ENCODE results near the gene AAGAB. TPM values are rescaled to one million over a fixed set of nuclear protein-coding genes. Genes with fewer than 3 reads are reported as not detected.

AAGAB gene
- polyA plus RNA-seq, 1 donor from 2014 or later = 114 TPM

- Histone ChIP-seq H3K79me2 (replicated peaks; ENCODE audit: insufficient read depth, low read length) (no peaks in the 10 kb centered on the region), H3K27ac (ENCODE audit: low read length) (no peak overlapping the region), H3K9me3 (ENCODE audit: low read length) (no peaks in the 10 kb centered on the region), H3K9ac (ENCODE audit: low read length) (no peak overlapping the region), H3K4me2 (ENCODE audit: low read length) (no peak overlapping the region), H3F3A (ENCODE audit: insufficient read depth, low read length, poor library complexity, severe bottlenecking) (no peaks in the 10 kb centered on the region), H3K36me3 (ENCODE audit: insufficient read depth, low read length) (no peaks in the 10 kb centered on the region), H2AFZ (ENCODE audit: low read depth, low read length) (no peak overlapping the region), H4K20me1 (ENCODE audit: insufficient read depth) (no peaks in the 10 kb centered on the region), H3K4me3 (ENCODE audit: low read length) (no peak overlapping the region), H3K27me3 (ENCODE audit: insufficient read depth, low read depth, low read length) (no peaks in the 10 kb centered on the region), H3K9me2 (ENCODE audit: insufficient read depth, low read length) (no peaks in the 10 kb centered on the region)
- no peak for TF ChIP-seq POLR2AphosphoS5 (IDR thresholded peaks at IDR 0.05)
- no peak for TF ChIP-seq RAD21 (conservative IDR thresholded peaks at IDR 0.05)
These were observed 36.0 kb downstream of the AAGAB start for GRCh38 chr15:67218428-67218827.

- Histone ChIP-seq H3K27ac (ENCODE audit: low read length) (no peak overlapping the region), H3K9me3 (ENCODE audit: low read length) (no peaks in the 10 kb centered on the region), H3F3A (ENCODE audit: insufficient read depth, low read length, poor library complexity, severe bottlenecking) (no peaks in the 10 kb centered on the region), H4K20me1 (ENCODE audit: insufficient read depth) (no peaks in the 10 kb centered on the region), H2AFZ (ENCODE audit: low read depth, low read length) (no peak overlapping the region), H3K9ac (ENCODE audit: low read length) (no peak overlapping the region), H3K4me2 (ENCODE audit: low read length) (no peak overlapping the region), H3K9me2 (ENCODE audit: insufficient read depth, low read length) (no peaks in the 10 kb centered on the region), H3K36me3 (ENCODE audit: insufficient read depth, low read length) (no peaks in the 10 kb centered on the region), H3K4me3 (ENCODE audit: low read length) (no peak overlapping the region), H3K27me3 (ENCODE audit: insufficient read depth, low read depth, low read length) (no peaks in the 10 kb centered on the region), H3K79me2 (replicated peaks; ENCODE audit: insufficient read depth, low read length) (no peaks in the 10 kb centered on the region)
- TF ChIP-seq POLR2AphosphoS5 (IDR thresholded peaks at IDR 0.05) (no peak), SMC3 (conservative IDR thresholded peaks at IDR 0.05; ENCODE audit: poor library complexity) (no peak), REST (IDR thresholded peaks at IDR 0.05; ENCODE audit: borderline replicate concordance) (no peak), MXI1 (conservative IDR thresholded peaks at IDR 0.05; ENCODE audit: poor library complexity, severe bottlenecking) (no peak), RAD21 (conservative IDR thresholded peaks at IDR 0.05) (no peak), EZH2 (IDR thresholded peaks at IDR 0.05; ENCODE audit: borderline replicate concordance, insufficient read depth, low read length, poor library complexity, severe bottlenecking) (no peak), EP300 (conservative IDR thresholded peaks at IDR 0.05; ENCODE audit: poor library complexity, severe bottlenecking) (no peak), TAF1 (IDR thresholded peaks at IDR 0.05; ENCODE audit: low read depth) (no peak)
- TF ChIP-seq, protein P1, sequence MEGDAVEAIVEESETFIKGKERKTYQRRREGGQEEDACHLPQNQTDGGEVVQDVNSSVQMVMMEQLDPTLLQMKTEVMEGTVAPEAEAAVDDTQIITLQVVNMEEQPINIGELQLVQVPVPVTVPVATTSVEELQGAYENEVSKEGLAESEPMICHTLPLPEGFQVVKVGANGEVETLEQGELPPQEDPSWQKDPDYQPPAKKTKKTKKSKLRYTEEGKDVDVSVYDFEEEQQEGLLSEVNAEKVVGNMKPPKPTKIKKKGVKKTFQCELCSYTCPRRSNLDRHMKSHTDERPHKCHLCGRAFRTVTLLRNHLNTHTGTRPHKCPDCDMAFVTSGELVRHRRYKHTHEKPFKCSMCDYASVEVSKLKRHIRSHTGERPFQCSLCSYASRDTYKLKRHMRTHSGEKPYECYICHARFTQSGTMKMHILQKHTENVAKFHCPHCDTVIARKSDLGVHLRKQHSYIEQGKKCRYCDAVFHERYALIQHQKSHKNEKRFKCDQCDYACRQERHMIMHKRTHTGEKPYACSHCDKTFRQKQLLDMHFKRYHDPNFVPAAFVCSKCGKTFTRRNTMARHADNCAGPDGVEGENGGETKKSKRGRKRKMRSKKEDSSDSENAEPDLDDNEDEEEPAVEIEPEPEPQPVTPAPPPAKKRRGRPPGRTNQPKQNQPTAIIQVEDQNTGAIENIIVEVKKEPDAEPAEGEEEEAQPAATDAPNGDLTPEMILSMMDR (IDR thresholded peaks at IDR 0.05; ENCODE audit: poor library complexity, severe bottlenecking) = no peak
These were observed 37.6 kb downstream of the AAGAB start for GRCh38 chr15:67216859-67217258.

DNA sequence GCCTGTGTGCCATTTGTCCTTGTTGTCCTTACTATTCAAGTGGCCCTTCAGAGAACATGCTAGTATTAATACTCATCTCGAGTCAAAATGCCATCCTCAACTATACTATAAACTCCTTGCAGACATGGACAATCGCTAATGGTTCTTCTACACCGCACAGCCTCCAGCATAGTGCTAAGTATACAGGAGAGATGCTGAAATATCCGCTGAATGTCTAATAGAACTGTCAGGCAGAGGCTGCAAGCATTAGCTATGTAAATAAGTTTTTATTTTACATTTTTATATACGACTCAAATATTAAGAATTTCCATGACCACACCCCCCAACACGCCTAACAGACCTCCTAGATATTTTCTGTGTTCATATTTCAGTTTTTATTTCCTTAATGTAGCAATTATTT lies 39.4 kb downstream of the AAGAB start:
- Histone ChIP-seq H3K27ac (ENCODE audit: low read length) (no peak overlapping the region), H4K20me1 (ENCODE audit: insufficient read depth) (no peaks in the 10 kb centered on the region), H3K4me2 (ENCODE audit: low read length) (no peak overlapping the region), H3K79me2 (replicated peaks; ENCODE audit: insufficient read depth, low read length) (no peaks in the 10 kb centered on the region), H3K36me3 (ENCODE audit: insufficient read depth, low read length) (no peaks in the 10 kb centered on the region), H3K9me3 (ENCODE audit: low read length) (no peaks in the 10 kb centered on the region), H3K27me3 (ENCODE audit: insufficient read depth, low read depth, low read length) (no peaks in the 10 kb centered on the region), H3K9ac (ENCODE audit: low read length) (no peak overlapping the region), H3K4me3 (ENCODE audit: low read length) (no peak overlapping the region), H3F3A (ENCODE audit: insufficient read depth, low read length, poor library complexity, severe bottlenecking) (no peaks in the 10 kb centered on the region), H3K9me2 (ENCODE audit: insufficient read depth, low read length) (no peaks in the 10 kb centered on the region), H2AFZ (ENCODE audit: low read depth, low read length) (no peak overlapping the region)
- TF ChIP-seq REST (IDR thresholded peaks at IDR 0.05; ENCODE audit: borderline replicate concordance) (no peak), MXI1 (conservative IDR thresholded peaks at IDR 0.05; ENCODE audit: poor library complexity, severe bottlenecking) (no peak), POLR2AphosphoS5 (IDR thresholded peaks at IDR 0.05) (no peak), EP300 (conservative IDR thresholded peaks at IDR 0.05; ENCODE audit: poor library complexity, severe bottlenecking) (no peak), RAD21 (conservative IDR thresholded peaks at IDR 0.05) (no peak), EZH2 (IDR thresholded peaks at IDR 0.05; ENCODE audit: borderline replicate concordance, insufficient read depth, low read length, poor library complexity, severe bottlenecking) (no peak), TAF1 (IDR thresholded peaks at IDR 0.05; ENCODE audit: low read depth) (no peak), SMC3 (conservative IDR thresholded peaks at IDR 0.05; ENCODE audit: poor library complexity) (no peak)
- TF ChIP-seq, protein P1 (IDR thresholded peaks at IDR 0.05; ENCODE audit: poor library complexity, severe bottlenecking) = no peak

Measured in neural cell (in vitro differentiated cells).